ENCODE data around the gene FADS2. TPM values are rescaled to one million over a fixed set of nuclear protein-coding genes. Genes with fewer than 3 reads are reported as not detected.

Gene FADS2
- polyA plus RNA-seq, 2 of the 4 experiments (the other 2 are of a cell fraction): 215 to 391 TPM

DNA sequence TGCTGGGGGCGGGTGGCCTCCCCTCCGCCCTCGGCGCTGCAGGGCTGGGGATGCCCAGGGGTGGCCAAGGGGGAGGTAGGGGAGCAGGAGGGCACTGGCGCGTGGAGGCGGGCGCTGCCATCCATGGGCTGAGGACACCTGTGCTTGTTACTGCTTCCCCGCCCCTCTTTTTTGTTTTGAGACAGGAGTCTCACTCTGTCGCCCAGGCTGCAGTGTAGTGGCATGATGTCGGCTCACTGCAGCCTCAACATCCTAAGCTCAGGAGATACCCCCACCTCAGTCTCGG is 63.9 kb downstream of the FADS2 start:
- no peak for TF ChIP-seq FOXS1 (CRISPR knock-in tag; IDR thresholded peaks at IDR 0.05)
- TF ChIP-seq, protein P1, sequence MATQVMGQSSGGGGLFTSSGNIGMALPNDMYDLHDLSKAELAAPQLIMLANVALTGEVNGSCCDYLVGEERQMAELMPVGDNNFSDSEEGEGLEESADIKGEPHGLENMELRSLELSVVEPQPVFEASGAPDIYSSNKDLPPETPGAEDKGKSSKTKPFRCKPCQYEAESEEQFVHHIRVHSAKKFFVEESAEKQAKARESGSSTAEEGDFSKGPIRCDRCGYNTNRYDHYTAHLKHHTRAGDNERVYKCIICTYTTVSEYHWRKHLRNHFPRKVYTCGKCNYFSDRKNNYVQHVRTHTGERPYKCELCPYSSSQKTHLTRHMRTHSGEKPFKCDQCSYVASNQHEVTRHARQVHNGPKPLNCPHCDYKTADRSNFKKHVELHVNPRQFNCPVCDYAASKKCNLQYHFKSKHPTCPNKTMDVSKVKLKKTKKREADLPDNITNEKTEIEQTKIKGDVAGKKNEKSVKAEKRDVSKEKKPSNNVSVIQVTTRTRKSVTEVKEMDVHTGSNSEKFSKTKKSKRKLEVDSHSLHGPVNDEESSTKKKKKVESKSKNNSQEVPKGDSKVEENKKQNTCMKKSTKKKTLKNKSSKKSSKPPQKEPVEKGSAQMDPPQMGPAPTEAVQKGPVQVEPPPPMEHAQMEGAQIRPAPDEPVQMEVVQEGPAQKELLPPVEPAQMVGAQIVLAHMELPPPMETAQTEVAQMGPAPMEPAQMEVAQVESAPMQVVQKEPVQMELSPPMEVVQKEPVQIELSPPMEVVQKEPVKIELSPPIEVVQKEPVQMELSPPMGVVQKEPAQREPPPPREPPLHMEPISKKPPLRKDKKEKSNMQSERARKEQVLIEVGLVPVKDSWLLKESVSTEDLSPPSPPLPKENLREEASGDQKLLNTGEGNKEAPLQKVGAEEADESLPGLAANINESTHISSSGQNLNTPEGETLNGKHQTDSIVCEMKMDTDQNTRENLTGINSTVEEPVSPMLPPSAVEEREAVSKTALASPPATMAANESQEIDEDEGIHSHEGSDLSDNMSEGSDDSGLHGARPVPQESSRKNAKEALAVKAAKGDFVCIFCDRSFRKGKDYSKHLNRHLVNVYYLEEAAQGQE (IDR thresholded peaks at IDR 0.05): no peak
- TF ChIP-seq, protein P2, sequence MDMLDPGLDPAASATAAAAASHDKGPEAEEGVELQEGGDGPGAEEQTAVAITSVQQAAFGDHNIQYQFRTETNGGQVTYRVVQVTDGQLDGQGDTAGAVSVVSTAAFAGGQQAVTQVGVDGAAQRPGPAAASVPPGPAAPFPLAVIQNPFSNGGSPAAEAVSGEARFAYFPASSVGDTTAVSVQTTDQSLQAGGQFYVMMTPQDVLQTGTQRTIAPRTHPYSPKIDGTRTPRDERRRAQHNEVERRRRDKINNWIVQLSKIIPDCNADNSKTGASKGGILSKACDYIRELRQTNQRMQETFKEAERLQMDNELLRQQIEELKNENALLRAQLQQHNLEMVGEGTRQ (IDR thresholded peaks at IDR 0.05): no peak
- TF ChIP-seq EHMT2 (IDR thresholded peaks at IDR 0.05; ENCODE audit: low read depth): no peak
- Histone ChIP-seq H3K27ac (peak overlapping the region; percentile 82 to 91), H3K4me1 (peaks cover 39% of the 10 kb centered on the region), H3K4me3 (peak overlapping the region; percentile 73), H3K9me3 (peaks cover 1% of the 10 kb centered on the region; the same call in 1 of the 3 replicates), H3K4me2 (peak overlapping the region; percentile 92)
- ATAC-seq (peak in 1 of 2 experiments; percentile 36; a peak in 4 of 6 replicates), FAIRE-seq (no peak), DNase-seq (ENCODE audit: low read depth in 1 of 2, low spot score in 1 of 2) (no peak)
- ChIA-PET POLR2A (no interaction called here), CTCF (interaction anchor here (0.7 to 16.0 kb wide), 4 partner anchors 20 to 190 kb away, joined by 3 to 124 read pairs (median 8); no protein-coding TSS in a partner anchor)
- WGBS (ENCODE audit: missing lambda C conversion rate): 73% methylated on average over 10 of the region's 12 CpGs

DNA sequence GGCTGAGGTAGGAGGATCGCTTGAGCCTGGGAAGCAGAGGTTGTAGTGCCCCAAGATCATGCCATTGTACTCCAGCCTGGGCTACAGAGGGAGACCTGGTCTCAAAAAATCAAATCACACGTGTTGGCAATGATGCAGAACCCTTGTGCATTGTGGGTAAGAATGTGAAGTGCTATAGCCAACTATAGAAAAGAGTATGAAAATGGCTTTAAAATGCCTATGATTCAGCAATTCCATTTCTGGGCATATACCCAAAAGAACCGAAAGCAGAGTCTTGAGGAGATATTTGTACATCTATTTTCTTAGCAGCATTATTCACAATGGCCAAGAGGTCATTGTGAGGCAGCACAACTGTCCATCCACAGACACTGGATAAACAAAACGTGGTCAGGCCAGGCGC is 65.9 kb downstream of the FADS2 start:
- Histone ChIP-seq H3K4me2 (no peak overlapping the region), H3K4me1 (peaks cover 40% of the 10 kb centered on the region), H3K4me3 (no peak overlapping the region), H3K9me3 (no peaks in the 10 kb centered on the region), H3K27ac (peak overlapping the region; percentile 57 to 71)
- ChIA-PET POLR2A (interaction anchor here (0.7 to 1.1 kb wide), 2 partner anchors 74 to 153 kb away, joined by 3 to 4 read pairs; no protein-coding TSS in a partner anchor), CTCF (interaction anchor here (1.2 to 19.8 kb wide), 7 partner anchors 14 to 214 kb away, joined by 3 to 565 read pairs (median 12); partner anchors contain the start of gene BEST1)
- FAIRE-seq (peak; percentile 68), ATAC-seq (no peak), DNase-seq (ENCODE audit: low read depth in 1 of 2, low spot score in 1 of 2) (peak in 1 of 2 experiments; percentile 71)
- TF ChIP-seq RFX5 (IDR thresholded peaks at IDR 0.05): no peak
- TF ChIP-seq, protein P3, sequence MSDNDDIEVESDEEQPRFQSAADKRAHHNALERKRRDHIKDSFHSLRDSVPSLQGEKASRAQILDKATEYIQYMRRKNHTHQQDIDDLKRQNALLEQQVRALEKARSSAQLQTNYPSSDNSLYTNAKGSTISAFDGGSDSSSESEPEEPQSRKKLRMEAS (IDR thresholded peaks at IDR 0.05): peak; percentile 73
- no peak for TF ChIP-seq SREBF2 (IDR thresholded peaks at IDR 0.05)
- peak; percentile 88 for TF ChIP-seq MAFK (IDR thresholded peaks at IDR 0.05; ENCODE audit: partially characterized antibody)
- 0 out of 2 replicates have a peak, but pooled peaks have one; percentile 50 for TF ChIP-seq HEYL (CRISPR knock-in tag; IDR thresholded peaks at IDR 0.05)
- TF ChIP-seq, protein P4, sequence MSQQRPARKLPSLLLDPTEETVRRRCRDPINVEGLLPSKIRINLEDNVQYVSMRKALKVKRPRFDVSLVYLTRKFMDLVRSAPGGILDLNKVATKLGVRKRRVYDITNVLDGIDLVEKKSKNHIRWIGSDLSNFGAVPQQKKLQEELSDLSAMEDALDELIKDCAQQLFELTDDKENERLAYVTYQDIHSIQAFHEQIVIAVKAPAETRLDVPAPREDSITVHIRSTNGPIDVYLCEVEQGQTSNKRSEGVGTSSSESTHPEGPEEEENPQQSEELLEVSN (IDR thresholded peaks at IDR 0.05; ENCODE audit: borderline replicate concordance, low read depth): 0 out of 2 replicates have a peak, but pooled peaks have one; percentile 20
- TF ChIP-seq FOSL2 (IDR thresholded peaks at IDR 0.05): no peak
- 0 out of 2 replicates have a peak, but pooled peaks have one; percentile 10 for TF ChIP-seq FOSL2 (CRISPR knock-in tag; IDR thresholded peaks at IDR 0.05)
- 48% methylated on average over 5 of the region's 5 CpGs for WGBS (ENCODE audit: missing lambda C conversion rate)

DNA sequence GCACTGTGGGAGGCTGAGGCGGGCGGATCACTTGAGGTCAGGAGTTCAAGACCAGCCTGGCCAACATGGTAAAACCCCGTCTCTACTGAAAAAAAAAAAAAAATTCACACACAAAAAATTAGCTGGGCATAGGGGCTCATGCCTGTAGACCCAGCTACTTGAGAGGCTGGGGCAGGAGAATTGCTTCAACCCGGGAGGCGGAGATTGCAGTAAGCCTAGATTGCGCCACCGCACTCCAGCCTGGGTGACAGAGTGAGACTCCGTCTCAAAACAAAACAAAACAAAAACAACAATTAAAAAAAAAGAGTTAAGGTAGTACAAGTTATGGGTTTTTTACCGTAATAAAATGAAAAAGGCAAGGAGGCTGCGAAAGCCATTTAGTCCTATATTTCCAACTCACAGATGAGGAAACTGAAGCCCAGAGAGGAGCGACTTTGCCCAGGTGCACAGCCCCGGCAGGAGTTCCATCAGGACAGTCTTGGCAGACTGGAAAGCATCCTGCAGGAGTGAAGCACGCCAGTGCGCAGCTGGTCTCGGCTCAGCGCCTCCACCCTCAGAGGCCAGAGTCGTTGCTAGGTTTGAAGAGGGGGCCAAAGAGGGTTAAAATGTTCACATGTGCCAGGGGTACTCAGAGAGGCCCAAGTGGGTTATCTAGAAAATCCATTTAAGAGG is 67.1 kb downstream of the FADS2 start:
- ChIA-PET POLR2A (no interaction called here), CTCF (interaction anchor here (0.6 to 19.8 kb wide), 11 partner anchors 9 to 212 kb away, joined by 3 to 565 read pairs (median 107); partner anchors contain the start of genes BEST1, FTH1 and RAB3IL1)
- H3K4me3 ChIP-seq: no peak overlapping the region

More for the DNA sequence above, 67.1 kb downstream of the FADS2 start:
- H3K4me1 ChIP-seq: peaks cover 37% of the 10 kb centered on the region
- no peak for ATAC-seq
- DNase-seq (ENCODE audit: low read depth in 1 of 2, low spot score in 1 of 2): no peak
- H3K9me3 ChIP-seq: no peaks in the 10 kb centered on the region
- H3K4me2 ChIP-seq: no peak overlapping the region
- 83% methylated on average over 17 of the region's 17 CpGs for WGBS (ENCODE audit: missing lambda C conversion rate)
- TF ChIP-seq CEBPB (IDR thresholded peaks at IDR 0.05): 0 out of 4 replicates have a peak, but pooled peaks of 1 of the 2 experiments have one; percentile 10
- TF ChIP-seq GATA3 (IDR thresholded peaks at IDR 0.05; ENCODE audit: borderline replicate concordance): no peak
- FAIRE-seq: no peak
- peak overlapping the region in 1 of 2 experiments; percentile 71; a peak in 1 of 6 replicates for H3K27ac ChIP-seq

Data from A549 (cell line).